ENCODE measurements around the gene ETV3.

ETV3 gene

GRCh38 chr1:157073944-157074685 lies 64.1 kb downstream of the ETV3 start:
- no peaks in the 10 kb centered on the region for H3K9me3 ChIP-seq (ENCODE audit: control insufficient read depth, insufficient read depth, low read length)
- no peak overlapping the region for H3K27ac ChIP-seq (ENCODE audit: low read depth, low read length)
- no peak overlapping the region for H3K9ac ChIP-seq (ENCODE audit: low read depth, low read length)
- no peak overlapping the region for H3K4me3 ChIP-seq (ENCODE audit: low read depth, low read length)
- no peaks in the 10 kb centered on the region for H3K36me3 ChIP-seq (ENCODE audit: control insufficient read depth, insufficient read depth, low read length)
- peaks cover 4% of the 10 kb centered on the region; the same call in 1 of the 2 replicates for H3K27me3 ChIP-seq (ENCODE audit: control insufficient read depth, insufficient read depth, low read length)
- peaks cover 8% of the 10 kb centered on the region; the same call in 1 of the 2 replicates for H3K4me1 ChIP-seq (ENCODE audit: control insufficient read depth, insufficient read depth, low read length)
